OCI-LY7 (cell line): ENCODE measurements around the gene VPREB3.

ENCODE experiments used
- EZH2phosphoT487 ChIP-seq: fragments of 200-600 bp; sonication (generic); IDR thresholded peaks from 2 replicates; pipeline ENCODE4 v1.6.1; 2018; ENCODE audit warnings: low read depth, borderline replicate concordance, mild to moderate bottlenecking, mixed run types, antibody characterized with exemption, low read length, moderate library complexity, mixed read lengths
- TF ChIP-seq, protein P1 (sequence below): fragments of 200-600 bp; sonication (generic); conservative IDR thresholded peaks from 2 replicates; pipeline ENCODE4 v1.5.1; 2014; ENCODE audit warnings: mild to moderate bottlenecking, antibody characterized with exemption, low read length, moderate library complexity, mixed read lengths

DNA sequence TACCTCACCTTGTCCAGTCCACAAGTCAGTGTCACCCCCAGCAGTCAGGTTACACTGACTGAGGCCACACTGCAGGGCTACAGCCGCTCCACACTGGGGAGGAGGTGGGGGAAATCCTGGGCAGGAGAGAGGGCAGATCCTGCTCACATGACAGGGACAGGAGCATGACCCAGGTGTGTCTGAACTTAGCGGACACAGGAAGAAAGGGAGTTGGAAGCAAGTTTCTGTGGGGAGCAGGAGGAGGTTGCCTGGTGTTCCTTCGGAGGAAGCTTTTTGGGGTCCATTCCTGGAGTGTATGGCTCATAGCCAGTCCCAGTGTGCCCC lies 24.3 kb upstream of the VPREB3 start:
- TF ChIP-seq, protein P1, sequence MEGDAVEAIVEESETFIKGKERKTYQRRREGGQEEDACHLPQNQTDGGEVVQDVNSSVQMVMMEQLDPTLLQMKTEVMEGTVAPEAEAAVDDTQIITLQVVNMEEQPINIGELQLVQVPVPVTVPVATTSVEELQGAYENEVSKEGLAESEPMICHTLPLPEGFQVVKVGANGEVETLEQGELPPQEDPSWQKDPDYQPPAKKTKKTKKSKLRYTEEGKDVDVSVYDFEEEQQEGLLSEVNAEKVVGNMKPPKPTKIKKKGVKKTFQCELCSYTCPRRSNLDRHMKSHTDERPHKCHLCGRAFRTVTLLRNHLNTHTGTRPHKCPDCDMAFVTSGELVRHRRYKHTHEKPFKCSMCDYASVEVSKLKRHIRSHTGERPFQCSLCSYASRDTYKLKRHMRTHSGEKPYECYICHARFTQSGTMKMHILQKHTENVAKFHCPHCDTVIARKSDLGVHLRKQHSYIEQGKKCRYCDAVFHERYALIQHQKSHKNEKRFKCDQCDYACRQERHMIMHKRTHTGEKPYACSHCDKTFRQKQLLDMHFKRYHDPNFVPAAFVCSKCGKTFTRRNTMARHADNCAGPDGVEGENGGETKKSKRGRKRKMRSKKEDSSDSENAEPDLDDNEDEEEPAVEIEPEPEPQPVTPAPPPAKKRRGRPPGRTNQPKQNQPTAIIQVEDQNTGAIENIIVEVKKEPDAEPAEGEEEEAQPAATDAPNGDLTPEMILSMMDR = no peak
- no peak for TF ChIP-seq EZH2phosphoT487
